Omental fat pad (tissue), 4 donors: ENCODE measurements around the gene SCFD2. TPM values are rescaled to one million over a fixed set of nuclear protein-coding genes. Genes with fewer than 3 reads are reported as not detected.
"Not testable (repeated sequence)": the region's sequence is repeated elsewhere in the genome, so short reads cannot be mapped to it uniquely, and the experiment has no call there.

Experiments used
- ATAC-seq: fragments of 150-250 bp; one replicate; pipeline ENCODE4 v1.9.1; 2016; ENCODE audit warnings: mild to moderate bottlenecking, moderate library complexity; ENCODE audit not compliant: low FRiP score
- DNase-seq: peaks from one replicate; pipeline ENCODE4 v3.0.0-alpha.2; 2019; ENCODE audit warnings: low spot score
- CTCF ChIP-seq, 3 donors: fragments of 450-650 bp; IDR thresholded peaks; one replicate each; pipeline ENCODE4 v1.5.1; 2016 to 2017; ENCODE audit warnings: antibody characterized with exemption in 3 of 3, mild to moderate bottlenecking in 3 of 3, moderate library complexity in 2 of 3
- total RNA-seq, 4 donors: library from RNA; depleted of rRNA; stranded (reverse); fragments of >200 nt; gene quantifications; one replicate each; pipeline ENCODE4 v1.1.0, GENCODE V29; 2016

SCFD2 gene
- total RNA-seq, 4 donors from 2014 or later: 26.4 to 65.6 (median 28.4) TPM

GRCh38 chr4:52836678-52837077, 529.2 kb downstream of the SCFD2 start:
- ATAC-seq (no peak), DNase-seq (no peak)
- no peak for TF ChIP-seq CTCF (IDR thresholded peaks at IDR 0.05)

- no peak for TF ChIP-seq CTCF (IDR thresholded peaks at IDR 0.05)
- DNase-seq (no peak), ATAC-seq (no peak)
Measured at GRCh38 chr4:52836120-52836519, 529.7 kb downstream of the SCFD2 start.

GRCh38 chr4:52834641-52835456, 531.0 kb downstream of the SCFD2 start:
- not testable (repeated sequence) for DNase-seq, ATAC-seq

GRCh38 chr4:52833941-52834525, 531.8 kb downstream of the SCFD2 start:
- ATAC-seq: peak; percentile 76
- TF ChIP-seq CTCF (IDR thresholded peaks at IDR 0.05): no peak
- DNase-seq: no peak

- ATAC-seq (no peak), DNase-seq (no peak)
- no peak for TF ChIP-seq CTCF (IDR thresholded peaks at IDR 0.05)
Measured at GRCh38 chr4:52825460-52826090, 540.3 kb downstream of the SCFD2 start.

GRCh38 chr4:52824603-52825459, 541.0 kb downstream of the SCFD2 start:
- DNase-seq: no peak
- ATAC-seq: no peak

More at GRCh38 chr4:52824603-52825459, 541.0 kb downstream of the SCFD2 start:
- TF ChIP-seq CTCF (IDR thresholded peaks at IDR 0.05): no peak
